AG04449 (cell line): Measurements from ENCODE around the gene RBFOX2.

Experiments
- CTCF ChIA-PET: fragments of 350-600 bp; formaldehyde crosslinking; extraction: SDS; loops from one replicate; lab custom pipeline; 2021; ENCODE audit warnings: antibody characterized with exemption; lab: Yijun Ruan, JAX
- POLR2A ChIA-PET: fragments of 400-600, 350-600 bp; formaldehyde crosslinking; extraction: SDS; loops from one replicate; lab custom pipeline; 2020; ENCODE audit warnings: antibody characterized with exemption, inconsistent platforms; lab: Yijun Ruan, JAX
- DNase-seq: peaks from one replicate; pipeline ENCODE4 v3.0.0-alpha.2; 2010; ENCODE audit warnings: low read depth, low spot score
- H3K4me3 ChIP-seq: 2 replicates; pipeline ENCODE4 v1.5.1; 2011; ENCODE audit warnings: low read depth, mild to moderate bottlenecking, control low read depth, low read length
- TF ChIP-seq, protein P1 (sequence below): IDR thresholded peaks from one replicate; pipeline ENCODE4 v1.5.1; 2011; ENCODE audit warnings: mild to moderate bottlenecking, moderate library complexity, low read length, control low read depth, inconsistent platforms; ENCODE audit not compliant: insufficient read depth; ENCODE audit errors: missing control alignments

The RBFOX2 gene

GRCh38 chr22:35717572-35717971 lies 311.1 kb downstream of the RBFOX2 start, which contains the start of gene APOL5:
Gene APOL5 (plus strand): TSS chr22:35717872. CDS start chr22:35717872, 0 bp downstream.
- CTCF ChIA-PET: no interaction called here
- POLR2A ChIA-PET: no interaction called here
- DNase-seq: no peak
- TF ChIP-seq, protein P1, sequence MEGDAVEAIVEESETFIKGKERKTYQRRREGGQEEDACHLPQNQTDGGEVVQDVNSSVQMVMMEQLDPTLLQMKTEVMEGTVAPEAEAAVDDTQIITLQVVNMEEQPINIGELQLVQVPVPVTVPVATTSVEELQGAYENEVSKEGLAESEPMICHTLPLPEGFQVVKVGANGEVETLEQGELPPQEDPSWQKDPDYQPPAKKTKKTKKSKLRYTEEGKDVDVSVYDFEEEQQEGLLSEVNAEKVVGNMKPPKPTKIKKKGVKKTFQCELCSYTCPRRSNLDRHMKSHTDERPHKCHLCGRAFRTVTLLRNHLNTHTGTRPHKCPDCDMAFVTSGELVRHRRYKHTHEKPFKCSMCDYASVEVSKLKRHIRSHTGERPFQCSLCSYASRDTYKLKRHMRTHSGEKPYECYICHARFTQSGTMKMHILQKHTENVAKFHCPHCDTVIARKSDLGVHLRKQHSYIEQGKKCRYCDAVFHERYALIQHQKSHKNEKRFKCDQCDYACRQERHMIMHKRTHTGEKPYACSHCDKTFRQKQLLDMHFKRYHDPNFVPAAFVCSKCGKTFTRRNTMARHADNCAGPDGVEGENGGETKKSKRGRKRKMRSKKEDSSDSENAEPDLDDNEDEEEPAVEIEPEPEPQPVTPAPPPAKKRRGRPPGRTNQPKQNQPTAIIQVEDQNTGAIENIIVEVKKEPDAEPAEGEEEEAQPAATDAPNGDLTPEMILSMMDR: no peak
- no peak within 1 kb of the TSS for H3K4me3 ChIP-seq

DNA sequence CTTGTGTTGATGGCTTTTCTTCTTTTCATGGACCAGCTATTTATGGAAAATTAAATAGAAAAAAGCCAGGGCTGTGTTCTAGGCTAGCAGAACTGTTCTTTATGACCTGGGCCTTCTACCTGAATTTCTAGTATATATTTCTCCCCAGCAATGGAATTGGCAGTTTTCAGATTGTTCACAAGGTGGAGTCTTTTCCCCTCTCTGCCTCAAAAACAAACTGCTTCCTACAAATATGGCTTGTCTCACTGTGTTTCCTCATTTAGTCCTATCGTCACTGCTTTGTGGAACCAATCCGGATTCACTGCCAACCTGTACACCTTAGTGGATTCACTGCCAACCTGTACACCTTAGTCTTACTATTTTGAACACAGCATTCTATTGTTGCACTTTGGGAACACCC lies 316.0 kb downstream of the RBFOX2 start:
- CTCF ChIA-PET: no interaction called here
- POLR2A ChIA-PET: no interaction called here

DNA sequence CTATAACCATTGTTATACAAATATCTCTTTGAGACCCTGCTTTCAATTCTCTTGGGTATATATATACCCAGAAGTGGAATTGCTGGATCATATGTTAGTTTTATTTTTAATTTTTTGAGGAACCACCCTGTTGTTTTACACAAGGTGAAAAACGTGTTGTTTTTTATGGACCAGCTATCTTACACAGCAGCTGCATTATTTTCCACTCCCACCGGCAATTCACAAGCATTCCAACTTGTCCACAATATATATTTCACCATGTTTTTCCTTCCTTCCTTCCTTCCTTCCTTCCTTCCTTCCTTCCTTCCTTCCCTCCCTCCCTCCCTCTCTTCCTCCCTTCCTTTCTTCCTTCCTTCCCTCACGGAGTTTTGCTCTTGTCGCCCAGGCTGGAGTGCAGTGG lies 317.3 kb downstream of the RBFOX2 start:
- CTCF ChIA-PET: no interaction called here
- H3K4me3 ChIP-seq: no peak overlapping the region
- DNase-seq: no peak
- TF ChIP-seq, protein P1: no peak
- POLR2A ChIA-PET: no interaction called here

More for the DNA sequence above, 316.0 kb downstream of the RBFOX2 start:
- TF ChIP-seq, protein P1: no peak
- H3K4me3 ChIP-seq: no peak overlapping the region
- no peak for DNase-seq

DNA sequence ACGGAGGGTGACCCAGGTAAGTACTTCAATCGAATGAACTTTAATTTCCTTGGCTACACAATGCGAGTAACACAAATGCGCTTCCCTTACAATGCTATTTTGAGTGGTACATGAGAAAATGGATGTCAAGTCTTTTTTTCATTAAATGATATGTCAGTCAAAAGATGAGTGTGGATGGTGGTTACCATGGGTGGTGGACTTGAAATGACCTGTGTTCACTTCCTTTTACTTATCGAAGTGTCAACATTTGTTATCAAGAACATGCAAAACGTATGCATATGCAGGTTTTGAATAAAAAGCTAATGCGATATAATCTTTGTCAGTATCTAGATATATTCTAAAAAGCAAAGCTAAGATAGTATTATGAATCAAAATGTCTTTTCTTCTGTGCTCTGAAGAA lies 319.7 kb downstream of the RBFOX2 start:
- H3K4me3 ChIP-seq: no peak overlapping the region
- ChIA-PET POLR2A (no interaction called here), CTCF (no interaction called here)
- DNase-seq: no peak
- TF ChIP-seq, protein P1: no peak

DNA sequence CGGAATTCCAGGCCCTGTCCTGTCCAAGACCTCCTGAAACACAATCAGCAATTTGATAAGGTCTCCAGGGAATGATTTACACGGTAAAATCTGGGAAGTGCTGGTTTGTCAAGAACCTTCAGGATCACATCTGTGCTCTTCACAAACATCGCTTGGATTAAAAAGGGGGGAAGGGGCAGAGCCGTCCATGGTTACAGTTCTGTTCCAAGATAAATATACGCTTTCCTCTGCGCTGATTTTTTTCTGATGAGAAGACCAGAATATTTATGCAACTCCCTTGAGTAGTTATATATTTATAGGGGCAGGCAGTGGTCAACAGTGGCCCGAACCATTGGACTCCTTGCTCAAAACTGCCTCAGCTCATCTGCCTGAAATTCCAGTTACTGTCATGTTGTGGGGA lies 320.2 kb downstream of the RBFOX2 start:
- no peak overlapping the region for H3K4me3 ChIP-seq
- POLR2A ChIA-PET: no interaction called here
- CTCF ChIA-PET: no interaction called here
- TF ChIP-seq, protein P1: no peak
- DNase-seq: no peak

DNA sequence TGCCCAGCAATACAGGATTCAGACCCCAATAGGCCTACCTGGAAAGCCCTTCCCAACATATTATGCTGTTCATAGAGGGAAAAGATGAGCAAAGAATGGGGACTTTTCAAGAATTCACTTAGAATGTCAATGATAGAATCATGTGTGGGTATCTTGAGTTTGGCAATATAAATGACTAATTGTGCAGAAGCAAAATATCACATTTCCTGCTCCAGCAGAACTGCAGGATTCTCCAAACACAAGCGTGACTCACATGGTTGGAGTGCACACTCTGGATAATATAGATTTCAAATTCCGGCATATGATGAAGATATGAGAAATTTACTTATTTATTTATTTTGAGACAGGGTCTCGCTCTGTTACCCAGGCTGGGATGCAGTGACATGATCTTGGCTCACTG lies 323.5 kb downstream of the RBFOX2 start:
- ChIA-PET POLR2A (no interaction called here), CTCF (interaction anchor here (1.4 kb wide), 1 partner anchor 21 kb away, joined by 6 read pairs; no protein-coding TSS in a partner anchor)
- TF ChIP-seq, protein P1: no peak
- H3K4me3 ChIP-seq: no peak overlapping the region
- DNase-seq: peak; percentile 53
